K562 (cell line): ENCODE results near the gene TFF1.

Experiments used
- BRF1 ChIP-seq: IDR thresholded peaks from 3 replicates; pipeline ENCODE4 v1.6.1; 2011; ENCODE audit warnings: borderline replicate concordance, mild to moderate bottlenecking; ENCODE audit not compliant: insufficient read length; ENCODE audit errors: extremely low read depth
- CTCF ChIP-seq, 3 experiments: IDR thresholded peaks in 2 of 3; conservative IDR thresholded peaks in 1 of 3; 2 replicates each; pipeline ENCODE4 v1.5.1; 2011 to 2012; ENCODE audit warnings: low read length in 3 of 3, mild to moderate bottlenecking in 3 of 3, control low read depth in 2 of 3, improper control_type of control experiment in 1 of 3, inconsistent platforms in 1 of 3, low read depth in 1 of 3, mixed read lengths in 1 of 3, moderate library complexity in 1 of 3; ENCODE audit not compliant: insufficient read depth in 2 of 3
- E2F8 ChIP-seq: fragments of 450-650 bp; IDR thresholded peaks from 2 replicates; pipeline ENCODE4 v1.7.1; 2018; ENCODE audit warnings: mild to moderate bottlenecking, low read depth; ENCODE audit not compliant: partially characterized antibody
- HMGN3 ChIP-seq: IDR thresholded peaks from 2 replicates; pipeline ENCODE4 v1.6.1; 2011; ENCODE audit warnings: borderline replicate concordance, low read depth, mild to moderate bottlenecking, mixed read lengths, low read length; ENCODE audit not compliant: insufficient read length; ENCODE audit errors: extremely low read depth
- POLR2A ChIP-seq: fragments of 450-650 bp; conservative IDR thresholded peaks from 2 replicates; pipeline ENCODE4 v1.6.1; 2016
- POLR2AphosphoS5 ChIP-seq: IDR thresholded peaks from 2 replicates; pipeline ENCODE4 v1.6.1; 2011; ENCODE audit warnings: mild to moderate bottlenecking, low read depth, low read length, moderate library complexity; ENCODE audit not compliant: control insufficient read depth, insufficient read depth
- RBFOX2 ChIP-seq: fragments of 200-400 bp; formaldehyde crosslinking; IDR thresholded peaks from 2 replicates; pipeline ENCODE4 v1.6.1; 2017; ENCODE audit warnings: low read depth, mild to moderate bottlenecking, low read length, moderate library complexity
- RNF2 ChIP-seq: sonication (generic); IDR thresholded peaks from 2 replicates; pipeline ENCODE4 v1.6.1; 2016
- SNRNP70 ChIP-seq: fragments of 200-400 bp; formaldehyde crosslinking; optimal IDR thresholded peaks from 2 replicates; pipeline ENCODE3; 2017; ENCODE audit warnings: low read depth, low read length
- ZBTB7A ChIP-seq: IDR thresholded peaks from 2 replicates; pipeline ENCODE4 v1.6.1; 2011; ENCODE audit warnings: low read depth, mild to moderate bottlenecking, low read length, moderate library complexity, borderline replicate concordance; ENCODE audit not compliant: control insufficient read depth
- ZHX1 ChIP-seq: fragments of 150-350 bp; conservative IDR thresholded peaks from 2 replicates; pipeline ENCODE4 v1.6.1; 2014; ENCODE audit warnings: low read length

GRCh38 chr21:42358261-42358660, 8.1 kb downstream of the TFF1 start:
- TF ChIP-seq HMGN3 (no peak), RNF2 (no peak), CTCF (IDR thresholded peaks at IDR 0.05 in 2 of 3, conservative IDR thresholded peaks at IDR 0.05 in 1 of 3; ENCODE audit: insufficient read depth in 2 of 3, low read depth in 1 of 3, low read length in 3 of 3) (no peak), RBFOX2 (no peak), ZHX1 (no peak), E2F8 (no peak), POLR2A (no peak), POLR2AphosphoS5 (no peak), BRF1 (no peak), ZBTB7A (no peak), SNRNP70 (no peak)
